ENCODE results near the gene COL8A2.

The COL8A2 gene

DNA sequence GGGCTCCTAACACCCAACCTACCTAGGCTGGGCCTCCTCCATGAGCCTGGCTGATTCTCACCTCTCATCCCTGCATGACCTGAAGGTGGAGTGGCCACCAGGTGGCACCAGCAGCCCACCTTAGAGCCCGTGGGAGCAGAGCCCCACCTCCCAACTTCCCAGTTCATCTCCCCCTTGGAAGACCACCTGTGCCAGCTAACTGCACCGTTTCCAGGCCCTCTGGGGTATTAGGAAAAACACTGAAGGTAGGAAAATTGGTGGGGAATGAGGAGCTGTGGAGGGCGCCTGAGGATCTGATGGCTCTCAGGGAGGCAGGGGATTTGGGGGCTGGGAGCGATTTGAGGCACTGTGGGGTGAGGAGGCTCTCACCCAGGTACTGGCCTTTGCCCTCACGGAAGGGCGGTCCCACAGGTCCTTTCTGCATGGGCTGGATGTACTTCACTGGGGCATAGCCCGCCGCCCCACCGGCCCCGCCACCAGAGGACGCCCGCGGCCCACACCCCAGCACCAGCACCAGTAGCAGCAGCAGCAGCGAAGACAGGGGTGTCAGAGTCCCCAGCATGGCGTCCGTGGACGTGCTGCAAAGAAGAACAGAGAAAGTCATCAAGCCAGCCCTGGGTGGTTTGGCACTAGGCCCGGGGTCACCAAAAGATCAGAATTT, 25.2 kb downstream of the COL8A2 start:
- Histone ChIP-seq H3K4me2 (ENCODE audit: low read length) (no peak overlapping the region), H3K27me3 (ENCODE audit: insufficient read depth, low read length) (no peaks in the 10 kb centered on the region), H3K36me3 (ENCODE audit: control insufficient read depth in 1 of 2, insufficient read depth in 2 of 2, low read length in 2 of 2) (peaks cover 6 to 7% of the 10 kb centered on the region in 2 experiments), H4K8ac (ENCODE audit: low read depth, low read length) (no peak overlapping the region), H3K23ac (ENCODE audit: low read length) (no peak overlapping the region), H2BK120ac (ENCODE audit: insufficient read depth, low read length, poor library complexity) (no peak overlapping the region), H3K4me1 (ENCODE audit: control insufficient read depth in 1 of 2, insufficient read depth in 2 of 2, low read length in 2 of 2) (no peaks in the 10 kb centered on the region), H3K4ac (ENCODE audit: low read depth, low read length) (no peak overlapping the region), H3K14ac (ENCODE audit: low read length) (no peak overlapping the region), H3K9me3 (ENCODE audit: insufficient read depth, low read depth, low read length) (no peaks in the 10 kb centered on the region), H3K27ac (ENCODE audit: low read depth, low read length) (no peak overlapping the region), H3K18ac (ENCODE audit: low read length) (no peak overlapping the region), H2BK5ac (ENCODE audit: low read depth, low read length, poor library complexity) (no peak overlapping the region), H4K12ac (ENCODE audit: low read depth, low read length) (no peak overlapping the region), H3K9ac (ENCODE audit: low read length) (no peak overlapping the region), H2BK12ac (ENCODE audit: low read length) (no peak overlapping the region), H3K79me2 (ENCODE audit: control insufficient read depth, insufficient read depth, low read length, poor library complexity) (no peaks in the 10 kb centered on the region), H4K91ac (ENCODE audit: low read depth, low read length) (no peak overlapping the region), H3K79me1 (ENCODE audit: low read length) (no peaks in the 10 kb centered on the region), H2AK5ac (ENCODE audit: low read length) (no peak overlapping the region), H3K4me3 (ENCODE audit: low read depth, low read length) (no peak overlapping the region), H2AFZ (ENCODE audit: insufficient read depth, low read length, poor library complexity) (no peak overlapping the region)
- WGBS (ENCODE audit: extremely low coverage, insufficient coverage, insufficient read length): no CpG with 5 or more reads among the region's 18 CpGs
- DNase-seq: peak; percentile 55 to 83

DNA sequence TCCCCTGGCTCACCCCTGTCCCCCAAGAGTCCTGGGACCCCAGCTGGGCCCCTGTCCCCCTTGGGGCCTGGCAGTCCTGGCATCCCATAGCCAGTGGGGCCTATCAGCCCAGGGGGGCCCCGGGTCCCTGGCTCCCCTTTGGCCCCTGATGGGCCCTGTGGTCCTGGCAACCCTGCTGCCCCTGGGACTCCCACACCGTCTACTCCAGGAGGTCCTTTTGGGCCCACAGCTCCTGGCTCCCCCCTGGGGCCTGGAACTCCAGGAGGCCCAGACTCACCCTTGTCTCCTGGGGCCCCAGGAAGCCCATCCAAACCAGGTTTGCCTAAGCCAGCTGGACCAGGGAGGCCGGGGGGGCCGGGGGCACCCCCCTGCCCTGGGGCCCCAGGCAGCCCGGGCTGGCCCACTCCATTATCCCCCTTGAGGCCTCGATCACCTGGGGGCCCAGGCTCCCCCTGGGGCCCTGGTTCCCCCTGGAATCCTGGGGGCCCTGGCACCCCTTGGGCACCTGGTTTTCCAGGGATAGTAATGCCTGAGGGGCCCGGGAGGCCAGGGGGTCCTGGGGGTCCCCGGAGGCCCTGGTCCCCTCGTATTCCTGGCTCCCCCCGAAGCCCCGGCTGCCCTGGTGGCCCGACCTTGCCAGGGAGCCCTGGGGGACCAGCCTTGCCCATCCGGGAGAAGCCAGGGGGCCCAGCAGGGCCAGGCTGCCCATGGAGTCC, 26.2 kb downstream of the COL8A2 start:
- Histone ChIP-seq H2AK5ac (ENCODE audit: low read length) (no peak overlapping the region), H3K79me1 (ENCODE audit: low read length) (no peaks in the 10 kb centered on the region), H3K79me2 (ENCODE audit: control insufficient read depth, insufficient read depth, low read length, poor library complexity) (no peaks in the 10 kb centered on the region), H3K27me3 (ENCODE audit: insufficient read depth, low read length) (no peaks in the 10 kb centered on the region), H3K18ac (ENCODE audit: low read length) (no peak overlapping the region), H2BK120ac (ENCODE audit: insufficient read depth, low read length, poor library complexity) (no peak overlapping the region), H3K23ac (ENCODE audit: low read length) (no peak overlapping the region), H2BK5ac (ENCODE audit: low read depth, low read length, poor library complexity) (no peak overlapping the region), H3K4me2 (ENCODE audit: low read length) (no peak overlapping the region), H3K14ac (ENCODE audit: low read length) (no peak overlapping the region), H3K36me3 (ENCODE audit: control insufficient read depth in 1 of 2, insufficient read depth in 2 of 2, low read length in 2 of 2) (peaks cover 16 to 17% of the 10 kb centered on the region in 2 experiments), H3K27ac (ENCODE audit: low read depth, low read length) (no peak overlapping the region), H2BK12ac (ENCODE audit: low read length) (no peak overlapping the region), H3K4me1 (ENCODE audit: control insufficient read depth in 1 of 2, insufficient read depth in 2 of 2, low read length in 2 of 2) (no peaks in the 10 kb centered on the region), H3K4me3 (ENCODE audit: low read depth, low read length) (no peak overlapping the region), H4K12ac (ENCODE audit: low read depth, low read length) (no peak overlapping the region), H3K4ac (ENCODE audit: low read depth, low read length) (no peak overlapping the region), H4K91ac (ENCODE audit: low read depth, low read length) (no peak overlapping the region), H4K8ac (ENCODE audit: low read depth, low read length) (no peak overlapping the region), H2AFZ (ENCODE audit: insufficient read depth, low read length, poor library complexity) (no peak overlapping the region), H3K9me3 (ENCODE audit: insufficient read depth, low read depth, low read length) (no peaks in the 10 kb centered on the region), H3K9ac (ENCODE audit: low read length) (no peak overlapping the region)
- DNase-seq: no peak
- WGBS (ENCODE audit: extremely low coverage, insufficient coverage, insufficient read length): no CpG with 5 or more reads among the region's 13 CpGs

DNA sequence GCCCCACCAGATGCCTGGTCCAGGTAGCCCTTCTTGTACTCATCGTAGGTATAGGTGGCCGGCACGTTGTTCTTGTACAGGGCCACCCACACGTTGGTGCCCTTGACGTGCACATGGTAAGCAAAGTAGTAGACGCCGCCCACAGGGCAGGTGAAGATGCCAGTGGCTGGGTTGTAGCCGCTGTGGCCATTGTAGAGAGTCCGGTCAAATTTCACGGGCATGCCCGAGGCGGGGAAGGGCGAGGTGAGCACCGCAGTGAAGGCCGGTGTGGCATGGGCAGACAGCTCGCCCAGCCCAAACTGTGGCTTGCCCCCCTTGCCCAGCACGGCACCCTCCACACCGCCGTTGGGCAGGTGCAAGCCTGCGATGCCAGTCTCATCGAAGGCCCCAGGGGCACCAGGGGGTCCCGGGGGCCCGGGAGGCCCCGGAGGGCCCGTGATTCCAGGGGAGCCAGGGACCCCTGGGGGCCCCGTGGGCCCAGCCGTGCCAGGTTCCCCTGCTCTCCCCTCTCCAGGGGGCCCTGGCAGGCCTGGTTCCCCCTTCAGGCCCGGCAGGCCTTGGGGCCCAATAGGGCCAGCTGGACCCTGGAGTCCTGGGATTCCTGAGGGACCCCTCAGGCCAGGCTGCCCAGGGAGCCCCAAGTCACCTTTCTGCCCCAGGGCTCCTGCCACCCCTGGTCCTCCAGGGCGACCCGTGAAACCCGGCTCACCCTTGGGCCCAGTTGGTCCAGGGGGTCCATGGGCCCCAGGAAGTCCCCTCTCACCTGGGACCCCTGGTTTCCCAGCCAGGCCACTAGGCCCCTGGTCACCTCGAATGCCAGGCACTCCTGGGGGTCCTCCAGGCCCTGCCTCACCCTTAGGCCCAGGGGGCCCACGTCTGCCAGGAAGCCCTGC, 27.1 kb downstream of the COL8A2 start:
- Histone ChIP-seq H3K27ac (ENCODE audit: low read depth, low read length) (no peak overlapping the region), H3K27me3 (ENCODE audit: insufficient read depth, low read length) (no peaks in the 10 kb centered on the region), H4K91ac (ENCODE audit: low read depth, low read length) (no peak overlapping the region), H2BK12ac (ENCODE audit: low read length) (no peak overlapping the region), H3K4me1 (ENCODE audit: control insufficient read depth in 1 of 2, insufficient read depth in 2 of 2, low read length in 2 of 2) (no peaks in the 10 kb centered on the region), H2BK120ac (ENCODE audit: insufficient read depth, low read length, poor library complexity) (no peak overlapping the region), H4K12ac (ENCODE audit: low read depth, low read length) (no peak overlapping the region), H3K9ac (ENCODE audit: low read length) (no peak overlapping the region), H2AK5ac (ENCODE audit: low read length) (no peak overlapping the region), H3K9me3 (ENCODE audit: insufficient read depth, low read depth, low read length) (no peaks in the 10 kb centered on the region), H2AFZ (ENCODE audit: insufficient read depth, low read length, poor library complexity) (no peak overlapping the region), H3K4me2 (ENCODE audit: low read length) (no peak overlapping the region), H3K79me1 (ENCODE audit: low read length) (no peaks in the 10 kb centered on the region), H2BK5ac (ENCODE audit: low read depth, low read length, poor library complexity) (no peak overlapping the region), H3K36me3 (ENCODE audit: control insufficient read depth in 1 of 2, insufficient read depth in 2 of 2, low read length in 2 of 2) (peaks cover 24 to 25% of the 10 kb centered on the region in 2 experiments), H3K4ac (ENCODE audit: low read depth, low read length) (no peak overlapping the region), H4K8ac (ENCODE audit: low read depth, low read length) (peak overlapping the region; percentile 8), H3K23ac (ENCODE audit: low read length) (no peak overlapping the region), H3K14ac (ENCODE audit: low read length) (no peak overlapping the region), H3K4me3 (ENCODE audit: low read depth, low read length) (no peak overlapping the region), H3K79me2 (ENCODE audit: control insufficient read depth, insufficient read depth, low read length, poor library complexity) (no peaks in the 10 kb centered on the region), H3K18ac (ENCODE audit: low read length) (no peak overlapping the region)
- WGBS (ENCODE audit: extremely low coverage, insufficient coverage, insufficient read length): no CpG with 5 or more reads among the region's 33 CpGs
- no peak for DNase-seq

DNA sequence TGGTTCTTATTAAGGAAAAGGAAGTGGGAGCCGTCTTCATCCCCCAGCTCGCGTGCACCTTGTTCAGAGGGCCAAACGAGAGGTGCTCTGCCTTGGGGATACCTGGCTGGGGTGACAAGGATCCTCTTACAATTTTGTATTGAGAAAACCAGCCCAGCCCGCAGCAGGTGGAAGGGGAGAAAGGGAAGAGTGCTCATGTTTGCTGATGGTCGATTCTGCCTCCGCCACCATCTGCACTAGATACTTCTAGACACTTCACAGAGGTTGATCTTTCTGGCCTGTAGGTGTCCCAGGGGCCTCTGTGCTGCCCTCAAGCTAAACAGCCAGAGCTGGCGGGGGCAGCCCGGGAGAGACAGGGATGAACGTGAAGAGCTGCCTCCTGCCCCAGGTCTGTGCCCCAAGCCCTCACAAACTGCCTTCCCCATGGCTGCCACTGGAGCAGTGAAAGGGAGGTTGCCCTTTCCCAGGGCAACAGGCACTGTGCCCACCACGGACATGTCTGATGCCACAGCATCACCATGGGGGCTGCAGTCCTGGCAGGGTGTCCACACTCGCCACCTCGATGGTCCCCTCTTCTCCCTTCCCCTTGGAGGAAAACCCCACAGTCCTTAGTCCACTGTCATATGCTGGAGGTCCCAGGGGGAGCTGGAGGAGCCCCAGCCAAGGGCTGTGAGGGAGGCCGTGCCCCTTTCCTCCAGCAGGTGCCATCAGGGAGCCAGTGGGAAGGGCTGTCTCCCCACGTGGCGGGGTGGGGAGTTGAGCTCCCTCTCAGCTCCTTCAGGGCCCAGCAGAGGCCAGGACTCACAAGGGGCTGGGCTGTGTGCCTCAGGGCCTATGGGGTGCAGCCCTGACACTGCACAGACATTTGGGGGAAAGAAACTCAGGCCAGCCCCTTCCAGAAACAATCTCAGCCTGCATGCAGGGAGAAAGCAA, 28.3 kb downstream of the COL8A2 start:
- Histone ChIP-seq H3K4me1 (ENCODE audit: control insufficient read depth in 1 of 2, insufficient read depth in 2 of 2, low read length in 2 of 2) (no peaks in the 10 kb centered on the region), H4K91ac (ENCODE audit: low read depth, low read length) (no peak overlapping the region), H3K9ac (ENCODE audit: low read length) (no peak overlapping the region), H4K8ac (ENCODE audit: low read depth, low read length) (no peak overlapping the region), H3K4me2 (ENCODE audit: low read length) (no peak overlapping the region), H3K4ac (ENCODE audit: low read depth, low read length) (no peak overlapping the region), H2AFZ (ENCODE audit: insufficient read depth, low read length, poor library complexity) (no peak overlapping the region), H2BK5ac (ENCODE audit: low read depth, low read length, poor library complexity) (no peak overlapping the region), H3K79me1 (ENCODE audit: low read length) (no peaks in the 10 kb centered on the region), H3K27me3 (ENCODE audit: insufficient read depth, low read length) (no peaks in the 10 kb centered on the region), H3K79me2 (ENCODE audit: control insufficient read depth, insufficient read depth, low read length, poor library complexity) (no peaks in the 10 kb centered on the region), H2AK5ac (ENCODE audit: low read length) (no peak overlapping the region), H3K14ac (ENCODE audit: low read length) (no peak overlapping the region), H3K4me3 (ENCODE audit: low read depth, low read length) (no peak overlapping the region), H2BK120ac (ENCODE audit: insufficient read depth, low read length, poor library complexity) (no peak overlapping the region), H2BK12ac (ENCODE audit: low read length) (no peak overlapping the region), H3K9me3 (ENCODE audit: insufficient read depth, low read depth, low read length) (no peaks in the 10 kb centered on the region), H3K27ac (ENCODE audit: low read depth, low read length) (no peak overlapping the region), H4K12ac (ENCODE audit: low read depth, low read length) (no peak overlapping the region), H3K23ac (ENCODE audit: low read length) (no peak overlapping the region), H3K36me3 (ENCODE audit: control insufficient read depth in 1 of 2, insufficient read depth in 2 of 2, low read length in 2 of 2) (peaks cover 36 to 37% of the 10 kb centered on the region in 2 experiments), H3K18ac (ENCODE audit: low read length) (no peak overlapping the region)
- no CpG with 5 or more reads among the region's 16 CpGs for WGBS (ENCODE audit: extremely low coverage, insufficient coverage, insufficient read length)
- DNase-seq: no peak
